HEK293 (cell line): Measurements from ENCODE around the gene CMIP.

Experiments used
- CTCF ChIA-PET: fragments of 350-600 bp; formaldehyde crosslinking; extraction: SDS; loops from one replicate; lab custom pipeline; 2021; ENCODE audit warnings: antibody characterized with exemption; lab: Yijun Ruan, JAX
- POLR2A ChIA-PET: fragments of 300-600 bp; formaldehyde crosslinking; extraction: SDS; loops from one replicate; lab custom pipeline; 2020; ENCODE audit warnings: antibody characterized with exemption, inconsistent platforms; lab: Yijun Ruan, JAX
- H3K27ac ChIP-seq: fragments of 200-500 bp; sonication (Bioruptor generic); 2 replicates; pipeline ENCODE4 v1.5.1; 2014; ENCODE audit warnings: low read depth, low read length, control low read depth, inconsistent platforms; ENCODE audit errors: extremely low read depth
- H3K36me3 ChIP-seq, 2 experiments: fragments of 200-500 bp in 1 of 2; sonication (Bioruptor generic) in 1 of 2; 1 replicate in 1 of 2; 2 replicates in 1 of 2; pipeline ENCODE4 v1.5.1; 2014 to 2017; ENCODE audit warnings: inconsistent platforms in 2 of 2, low read length in 2 of 2; ENCODE audit not compliant: control insufficient read depth in 2 of 2, insufficient read depth in 1 of 2
- H3K4me1 ChIP-seq: fragments of 200-500 bp; sonication (Bioruptor generic); 2 replicates; pipeline ENCODE4 v1.5.1; 2014; ENCODE audit warnings: mild to moderate bottlenecking, low read length, inconsistent platforms; ENCODE audit not compliant: control insufficient read depth, insufficient read depth
- H3K4me3 ChIP-seq: 2 replicates; pipeline ENCODE4 v1.5.1; 2011; ENCODE audit warnings: low read depth, mild to moderate bottlenecking, control low read depth, low read length, moderate library complexity
- H3K9me3 ChIP-seq: fragments of 200-500 bp; sonication (Bioruptor generic); 2 replicates; pipeline ENCODE4 v1.5.1; 2014; ENCODE audit warnings: low read depth, low read length, inconsistent platforms; ENCODE audit not compliant: control insufficient read depth, insufficient read depth
- BCL11A ChIP-seq: fragments of 450-650 bp; formaldehyde crosslinking; IDR thresholded peaks from 2 replicates; pipeline ENCODE4 v1.5.1; 2016; ENCODE audit warnings: low read depth, missing biosample characterization, missing genetic modification characterization
- MEIS1 ChIP-seq: sonication (generic); formaldehyde crosslinking; IDR thresholded peaks from 2 replicates; pipeline ENCODE4 v1.8.1; 2022; ENCODE audit warnings: missing genetic modification reagents, mild to moderate bottlenecking, borderline replicate concordance
- OVOL3 ChIP-seq: fragments of 450-650 bp; formaldehyde crosslinking; IDR thresholded peaks from 2 replicates; pipeline ENCODE4 v1.5.1; 2016; ENCODE audit warnings: missing biosample characterization, missing genetic modification characterization
- SP3 ChIP-seq: fragments of 450-650 bp; formaldehyde crosslinking; IDR thresholded peaks from 2 replicates; pipeline ENCODE4 v1.5.1; 2016; ENCODE audit warnings: missing biosample characterization, missing genetic modification characterization
- TCF7L2 ChIP-seq: IDR thresholded peaks from 2 replicates; pipeline ENCODE4 v1.6.1; 2011; ENCODE audit warnings: low read depth, mild to moderate bottlenecking, inconsistent platforms, low read length, moderate library complexity, borderline replicate concordance
- ZNF10 ChIP-seq: fragments of 450-650 bp; formaldehyde crosslinking; IDR thresholded peaks from 2 replicates; pipeline ENCODE4 v1.5.1; 2017; ENCODE audit warnings: missing biosample characterization, missing genetic modification characterization
- ZNF146 ChIP-seq: fragments of 450-650 bp; formaldehyde crosslinking; IDR thresholded peaks from 2 replicates; pipeline ENCODE4 v1.5.1; 2016; ENCODE audit warnings: missing biosample characterization, missing genetic modification characterization
- ZNF223 ChIP-seq: fragments of 450-650 bp; formaldehyde crosslinking; IDR thresholded peaks from 2 replicates; pipeline ENCODE4 v1.5.1; 2016; ENCODE audit warnings: missing biosample characterization, missing genetic modification characterization
- ZNF266 ChIP-seq: fragments of 450-650 bp; formaldehyde crosslinking; IDR thresholded peaks from 2 replicates; pipeline ENCODE4 v1.5.1; 2016; ENCODE audit warnings: missing biosample characterization, missing genetic modification characterization, low read depth
- ZNF274 ChIP-seq, 2 experiments: fragments of 200-500 bp in 1 of 2; fragments of 450-650 bp in 1 of 2; sonication (Bioruptor generic) in 1 of 2; formaldehyde crosslinking in 1 of 2; IDR thresholded peaks; 2 replicates each; pipeline versions ENCODE4 v1.5.1 to v1.6.1; 2014 to 2016; ENCODE audit warnings: borderline replicate concordance in 1 of 2, inconsistent platforms in 1 of 2, low read length in 1 of 2, missing biosample characterization in 1 of 2, missing genetic modification characterization in 1 of 2
- ZNF302 ChIP-seq: fragments of 450-650 bp; formaldehyde crosslinking; IDR thresholded peaks from 2 replicates; pipeline ENCODE4 v1.5.1; 2016; ENCODE audit warnings: missing biosample characterization, missing genetic modification characterization, low read depth
- ZNF433 ChIP-seq: fragments of 450-650 bp; formaldehyde crosslinking; IDR thresholded peaks from 2 replicates; pipeline ENCODE4 v1.5.1; 2016; ENCODE audit warnings: missing biosample characterization, missing genetic modification characterization, low read depth
- ZNF529 ChIP-seq: fragments of 450-650 bp; formaldehyde crosslinking; IDR thresholded peaks from 2 replicates; pipeline ENCODE4 v1.5.1; 2017; ENCODE audit warnings: missing genetic modification characterization, missing biosample characterization; ENCODE audit not compliant: insufficient replicate concordance
- ZNF610 ChIP-seq: fragments of 450-650 bp; formaldehyde crosslinking; IDR thresholded peaks from 2 replicates; pipeline ENCODE4 v1.5.1; 2016; ENCODE audit warnings: missing biosample characterization, missing genetic modification characterization, borderline replicate concordance
- ZNF621 ChIP-seq: fragments of 450-650 bp; formaldehyde crosslinking; IDR thresholded peaks from 2 replicates; pipeline ENCODE4 v1.5.1; 2017; ENCODE audit warnings: missing biosample characterization, missing genetic modification characterization
- ZNF747 ChIP-seq: fragments of 450-650 bp; formaldehyde crosslinking; IDR thresholded peaks from 2 replicates; pipeline ENCODE4 v1.5.1; 2016; ENCODE audit warnings: missing biosample characterization, missing genetic modification characterization
- ZSCAN23 ChIP-seq: fragments of 450-650 bp; formaldehyde crosslinking; IDR thresholded peaks from 2 replicates; pipeline ENCODE4 v1.5.1; 2016; ENCODE audit warnings: missing biosample characterization, missing genetic modification characterization
- TF ChIP-seq, protein P1 (sequence below): fragments of 450-650 bp; formaldehyde crosslinking; IDR thresholded peaks from 2 replicates; pipeline ENCODE4 v1.5.1; 2016; ENCODE audit warnings: missing biosample characterization, missing genetic modification characterization
- TF ChIP-seq, protein P2 (sequence below): fragments of 450-650 bp; formaldehyde crosslinking; IDR thresholded peaks from 2 replicates; pipeline ENCODE4 v1.5.1; 2016; ENCODE audit warnings: missing biosample characterization, missing genetic modification characterization
- TF ChIP-seq, protein P3 (sequence below): fragments of 450-650 bp; formaldehyde crosslinking; IDR thresholded peaks from 2 replicates; pipeline ENCODE4 v1.5.1; 2016; ENCODE audit warnings: missing biosample characterization, missing genetic modification characterization, borderline replicate concordance
- TF ChIP-seq, protein P4 (sequence below): fragments of 450-650 bp; formaldehyde crosslinking; IDR thresholded peaks from 2 replicates; pipeline ENCODE4 v1.5.1; 2017; ENCODE audit warnings: missing biosample characterization, missing genetic modification characterization
- TF ChIP-seq, protein P5 (sequence below): fragments of 450-650 bp; formaldehyde crosslinking; IDR thresholded peaks from 2 replicates; pipeline ENCODE4 v1.5.1; 2016; ENCODE audit warnings: missing biosample characterization, missing genetic modification characterization

Gene CMIP

DNA sequence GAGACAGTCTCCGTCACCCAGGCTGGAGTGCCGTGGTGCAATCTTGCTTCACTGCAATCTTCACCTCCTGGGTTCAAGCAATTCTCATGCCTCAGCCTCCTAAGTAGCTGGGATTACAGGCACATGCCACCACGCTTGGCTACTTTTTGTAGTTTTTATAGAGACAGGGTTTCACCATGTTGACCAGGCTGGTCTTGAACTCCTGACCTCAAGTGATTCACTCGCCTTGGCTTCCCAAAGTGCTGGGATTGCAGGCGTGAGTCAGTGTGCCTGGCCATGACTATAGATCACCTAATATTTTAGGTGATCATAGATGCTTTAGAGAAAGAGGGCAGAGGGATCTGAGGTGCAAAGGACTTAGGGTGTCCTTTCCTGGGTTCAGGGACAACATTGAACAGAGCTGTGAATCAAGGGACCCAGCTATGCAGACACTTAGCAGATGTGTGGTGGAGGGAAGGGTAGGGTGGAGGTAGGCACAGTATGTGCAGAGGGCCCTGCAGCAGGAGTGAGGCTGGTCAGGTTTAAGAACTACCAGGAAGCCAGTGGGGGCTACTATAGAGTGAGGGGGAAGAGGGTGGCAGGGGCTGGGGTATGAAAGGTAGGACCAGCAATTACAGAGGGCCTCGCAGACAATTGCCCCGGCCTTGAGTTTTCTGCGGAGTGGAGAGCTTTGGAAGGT is 116.5 kb downstream of the CMIP start:
- CTCF ChIA-PET: interaction anchor here (0.6 to 0.9 kb wide), 2 partner anchors 15 to 40 kb away, joined by 3 read pairs; no protein-coding TSS in a partner anchor
- Histone ChIP-seq H3K9me3 (no peaks in the 10 kb centered on the region), H3K4me1 (no peaks in the 10 kb centered on the region), H3K36me3 (no peaks in the 10 kb centered on the region), H3K4me3 (no peak overlapping the region), H3K27ac (no peak overlapping the region)
- TF ChIP-seq, protein P1, sequence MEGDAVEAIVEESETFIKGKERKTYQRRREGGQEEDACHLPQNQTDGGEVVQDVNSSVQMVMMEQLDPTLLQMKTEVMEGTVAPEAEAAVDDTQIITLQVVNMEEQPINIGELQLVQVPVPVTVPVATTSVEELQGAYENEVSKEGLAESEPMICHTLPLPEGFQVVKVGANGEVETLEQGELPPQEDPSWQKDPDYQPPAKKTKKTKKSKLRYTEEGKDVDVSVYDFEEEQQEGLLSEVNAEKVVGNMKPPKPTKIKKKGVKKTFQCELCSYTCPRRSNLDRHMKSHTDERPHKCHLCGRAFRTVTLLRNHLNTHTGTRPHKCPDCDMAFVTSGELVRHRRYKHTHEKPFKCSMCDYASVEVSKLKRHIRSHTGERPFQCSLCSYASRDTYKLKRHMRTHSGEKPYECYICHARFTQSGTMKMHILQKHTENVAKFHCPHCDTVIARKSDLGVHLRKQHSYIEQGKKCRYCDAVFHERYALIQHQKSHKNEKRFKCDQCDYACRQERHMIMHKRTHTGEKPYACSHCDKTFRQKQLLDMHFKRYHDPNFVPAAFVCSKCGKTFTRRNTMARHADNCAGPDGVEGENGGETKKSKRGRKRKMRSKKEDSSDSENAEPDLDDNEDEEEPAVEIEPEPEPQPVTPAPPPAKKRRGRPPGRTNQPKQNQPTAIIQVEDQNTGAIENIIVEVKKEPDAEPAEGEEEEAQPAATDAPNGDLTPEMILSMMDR: no peak
- TF ChIP-seq ZNF146: no peak
- no peak for TF ChIP-seq ZNF266 (tag by site-specific recombination)
- TF ChIP-seq BCL11A (tag by site-specific recombination): no peak
- TF ChIP-seq MEIS1 (CRISPR knock-in tag): no peak
- no peak for TF ChIP-seq ZSCAN23 (tag by site-specific recombination)
- TF ChIP-seq SP3 (tag by site-specific recombination): no peak
- no peak for TF ChIP-seq OVOL3 (tag by site-specific recombination)
- POLR2A ChIA-PET: no interaction called here

DNA sequence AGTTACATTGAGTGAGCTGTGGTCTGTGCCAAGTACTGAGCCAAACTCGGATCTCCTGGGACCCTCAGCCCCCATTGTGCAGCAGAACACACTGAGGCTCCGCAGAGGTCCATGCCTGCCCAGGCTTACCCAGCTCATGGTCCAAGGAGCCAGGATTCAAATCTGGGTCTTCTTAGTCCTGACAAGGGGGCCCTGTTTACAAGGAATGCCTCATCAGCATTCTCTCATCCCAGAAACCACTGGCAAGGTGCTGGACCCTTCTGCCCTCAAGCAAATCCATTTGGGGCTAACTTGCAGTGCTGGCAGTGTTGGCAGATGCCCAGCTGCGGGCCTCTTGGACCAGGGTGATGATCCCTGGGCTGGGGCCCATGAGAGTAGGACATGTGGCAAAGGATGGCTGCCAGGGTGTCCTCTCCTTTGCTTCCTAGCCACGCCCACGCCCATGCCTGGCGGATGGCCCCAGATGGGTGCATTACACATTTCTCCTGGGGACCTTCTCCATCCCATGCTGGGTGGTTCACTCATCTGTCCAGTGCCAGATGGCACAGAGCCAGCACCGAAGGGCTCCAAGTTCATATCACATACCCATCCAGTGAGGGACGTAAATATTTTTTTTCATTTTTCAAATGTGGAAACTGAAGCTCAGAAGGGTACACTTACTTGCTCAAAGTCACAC is 117.7 kb downstream of the CMIP start:
- CTCF ChIA-PET: interaction anchor here (0.6 kb wide), 1 partner anchor 329 kb away, joined by 3 read pairs; no protein-coding TSS in a partner anchor
- H3K9me3 ChIP-seq: no peaks in the 10 kb centered on the region
- H3K4me1 ChIP-seq: no peaks in the 10 kb centered on the region
- TF ChIP-seq TCF7L2: no peak
- TF ChIP-seq, protein P2, sequence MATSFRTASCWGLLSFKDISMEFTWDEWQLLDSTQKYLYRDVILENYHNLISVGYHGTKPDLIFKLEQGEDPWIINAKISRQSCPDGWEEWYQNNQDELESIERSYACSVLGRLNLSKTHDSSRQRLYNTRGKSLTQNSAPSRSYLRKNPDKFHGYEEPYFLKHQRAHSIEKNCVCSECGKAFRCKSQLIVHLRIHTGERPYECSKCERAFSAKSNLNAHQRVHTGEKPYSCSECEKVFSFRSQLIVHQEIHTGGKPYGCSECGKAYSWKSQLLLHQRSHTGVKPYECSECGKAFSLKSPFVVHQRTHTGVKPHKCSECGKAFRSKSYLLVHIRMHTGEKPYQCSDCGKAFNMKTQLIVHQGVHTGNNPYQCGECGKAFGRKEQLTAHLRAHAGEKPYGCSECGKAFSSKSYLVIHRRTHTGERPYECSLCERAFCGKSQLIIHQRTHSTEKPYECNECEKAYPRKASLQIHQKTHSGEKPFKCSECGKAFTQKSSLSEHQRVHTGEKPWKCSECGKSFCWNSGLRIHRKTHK (tag by site-specific recombination): no peak
- TF ChIP-seq, protein P3, sequence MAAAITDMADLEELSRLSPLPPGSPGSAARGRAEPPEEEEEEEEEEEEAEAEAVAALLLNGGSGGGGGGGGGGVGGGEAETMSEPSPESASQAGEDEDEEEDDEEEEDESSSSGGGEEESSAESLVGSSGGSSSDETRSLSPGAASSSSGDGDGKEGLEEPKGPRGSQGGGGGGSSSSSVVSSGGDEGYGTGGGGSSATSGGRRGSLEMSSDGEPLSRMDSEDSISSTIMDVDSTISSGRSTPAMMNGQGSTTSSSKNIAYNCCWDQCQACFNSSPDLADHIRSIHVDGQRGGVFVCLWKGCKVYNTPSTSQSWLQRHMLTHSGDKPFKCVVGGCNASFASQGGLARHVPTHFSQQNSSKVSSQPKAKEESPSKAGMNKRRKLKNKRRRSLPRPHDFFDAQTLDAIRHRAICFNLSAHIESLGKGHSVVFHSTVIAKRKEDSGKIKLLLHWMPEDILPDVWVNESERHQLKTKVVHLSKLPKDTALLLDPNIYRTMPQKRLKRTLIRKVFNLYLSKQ (tag by site-specific recombination): no peak
- TF ChIP-seq ZNF610: no peak
- no peak for TF ChIP-seq ZNF302 (tag by site-specific recombination)
- TF ChIP-seq ZNF747 (tag by site-specific recombination): no peak
- no peak for TF ChIP-seq ZNF10
- TF ChIP-seq ZNF433 (tag by site-specific recombination): no peak
- TF ChIP-seq ZNF621 (tag by site-specific recombination): no peak
- no peak for TF ChIP-seq ZNF223 (tag by site-specific recombination)
- TF ChIP-seq ZNF274 (IDR thresholded peaks at IDR 0.05; ENCODE audit: low read length): no peak
- TF ChIP-seq ZNF274 (tag by site-specific recombination; IDR thresholded peaks at IDR 0.05; ENCODE audit: borderline replicate concordance): no peak
- TF ChIP-seq ZNF529 (tag by site-specific recombination): no peak
- TF ChIP-seq, protein P4, sequence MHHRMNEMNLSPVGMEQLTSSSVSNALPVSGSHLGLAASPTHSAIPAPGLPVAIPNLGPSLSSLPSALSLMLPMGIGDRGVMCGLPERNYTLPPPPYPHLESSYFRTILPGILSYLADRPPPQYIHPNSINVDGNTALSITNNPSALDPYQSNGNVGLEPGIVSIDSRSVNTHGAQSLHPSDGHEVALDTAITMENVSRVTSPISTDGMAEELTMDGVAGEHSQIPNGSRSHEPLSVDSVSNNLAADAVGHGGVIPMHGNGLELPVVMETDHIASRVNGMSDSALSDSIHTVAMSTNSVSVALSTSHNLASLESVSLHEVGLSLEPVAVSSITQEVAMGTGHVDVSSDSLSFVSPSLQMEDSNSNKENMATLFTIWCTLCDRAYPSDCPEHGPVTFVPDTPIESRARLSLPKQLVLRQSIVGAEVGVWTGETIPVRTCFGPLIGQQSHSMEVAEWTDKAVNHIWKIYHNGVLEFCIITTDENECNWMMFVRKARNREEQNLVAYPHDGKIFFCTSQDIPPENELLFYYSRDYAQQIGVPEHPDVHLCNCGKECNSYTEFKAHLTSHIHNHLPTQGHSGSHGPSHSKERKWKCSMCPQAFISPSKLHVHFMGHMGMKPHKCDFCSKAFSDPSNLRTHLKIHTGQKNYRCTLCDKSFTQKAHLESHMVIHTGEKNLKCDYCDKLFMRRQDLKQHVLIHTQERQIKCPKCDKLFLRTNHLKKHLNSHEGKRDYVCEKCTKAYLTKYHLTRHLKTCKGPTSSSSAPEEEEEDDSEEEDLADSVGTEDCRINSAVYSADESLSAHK: no peak
- TF ChIP-seq, protein P5, sequence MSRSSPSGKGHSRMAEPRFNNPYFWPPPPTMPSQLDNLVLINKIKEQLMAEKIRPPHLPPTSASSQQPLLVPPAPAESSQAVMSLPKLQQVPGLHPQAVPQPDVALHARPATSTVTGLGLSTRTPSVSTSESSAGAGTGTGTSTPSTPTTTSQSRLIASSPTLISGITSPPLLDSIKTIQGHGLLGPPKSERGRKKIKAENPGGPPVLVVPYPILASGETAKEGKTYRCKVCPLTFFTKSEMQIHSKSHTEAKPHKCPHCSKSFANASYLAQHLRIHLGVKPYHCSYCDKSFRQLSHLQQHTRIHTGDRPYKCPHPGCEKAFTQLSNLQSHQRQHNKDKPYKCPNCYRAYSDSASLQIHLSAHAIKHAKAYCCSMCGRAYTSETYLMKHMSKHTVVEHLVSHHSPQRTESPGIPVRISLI (tag by site-specific recombination): no peak
- TF ChIP-seq, protein P1: no peak
- H3K27ac ChIP-seq: no peak overlapping the region
- POLR2A ChIA-PET: no interaction called here
- H3K4me3 ChIP-seq: no peak overlapping the region
- H3K36me3 ChIP-seq: no peaks in the 10 kb centered on the region
